Hippocampal formation (tissue), 2 donors: ENCODE measurements around the gene CIAO2B.

ENCODE experiments used
- DNase-seq, 2 donors: peaks; one replicate each; lab custom pipeline; 2025; lab: John Stamatoyannopoulos, UW

CIAO2B gene

GRCh38 chr16:66886321-66886720 is 47.9 kb downstream of the CIAO2B start:
- no peak for DNase-seq

- no peak for DNase-seq
These were observed 48.7 kb downstream of the CIAO2B start for GRCh38 chr16:66885491-66885890.

DNA sequence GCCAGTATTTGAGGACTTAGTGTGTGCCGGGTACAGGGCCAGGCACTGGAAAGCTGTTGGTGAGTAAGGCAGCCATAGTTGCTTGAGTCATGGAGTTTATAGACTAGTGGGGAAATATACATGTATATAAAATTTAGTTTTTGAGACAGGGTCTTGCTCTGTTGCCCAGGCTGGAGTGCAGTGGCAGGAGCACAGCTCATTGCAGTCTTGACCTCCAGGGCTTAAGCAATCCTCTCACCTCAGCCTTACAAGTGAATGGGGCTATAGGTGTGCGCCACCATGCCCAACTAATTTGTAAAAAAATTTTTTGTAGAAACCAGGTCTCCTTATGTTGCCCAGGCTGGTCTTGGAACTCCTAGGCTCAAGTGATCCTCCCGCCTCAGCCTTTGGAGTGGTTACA is 51.5 kb downstream of the CIAO2B start:
- DNase-seq = no peak
